MM.1S (cell line): ENCODE data around the gene PIBF1.

Source experiments
- DNase-seq: peaks from one replicate; pipeline ENCODE4 v3.0.0-alpha.2; 2015
- H2AFZ ChIP-seq: fragments of 300-600 bp; sonication (generic); 2 replicates; pipeline ENCODE4 v1.6.0; 2016; ENCODE audit warnings: antibody characterized with exemption, low read length
- H3F3A ChIP-seq: fragments of 300-600 bp; sonication (generic); 2 replicates; pipeline ENCODE4 v1.6.1; 2016; ENCODE audit warnings: mild to moderate bottlenecking, antibody characterized with exemption, low read length, moderate library complexity, mixed read lengths; ENCODE audit not compliant: insufficient read depth
- H3K27ac ChIP-seq: fragments of 300-600 bp; sonication (generic); 2 replicates; pipeline ENCODE4 v1.5.1; 2016; ENCODE audit warnings: mild to moderate bottlenecking, low read length
- H3K27me3 ChIP-seq: fragments of 300-600 bp; sonication (generic); replicated peaks from 2 replicates; pipeline ENCODE4 v1.6.0; 2016; ENCODE audit warnings: low read length; ENCODE audit not compliant: insufficient read depth
- H3K36me3 ChIP-seq: fragments of 300-600 bp; sonication (generic); replicated peaks from 2 replicates; pipeline ENCODE4 v1.6.1; 2016; ENCODE audit warnings: mild to moderate bottlenecking, low read length, mixed read lengths; ENCODE audit not compliant: insufficient read depth
- H3K4me1 ChIP-seq: fragments of 300-600 bp; sonication (generic); 2 replicates; pipeline ENCODE4 v1.6.1; 2016; ENCODE audit warnings: low read length, mixed read lengths
- H3K4me2 ChIP-seq: fragments of 300-600 bp; sonication (generic); 2 replicates; pipeline ENCODE4 v1.6.0; 2016; ENCODE audit warnings: low read depth, low read length
- H3K4me3 ChIP-seq: fragments of 300-600 bp; sonication (generic); 2 replicates; pipeline ENCODE4 v1.5.1; 2016; ENCODE audit warnings: low read length, mixed read lengths
- H3K79me2 ChIP-seq: fragments of 300-600 bp; sonication (generic); 2 replicates; pipeline ENCODE4 v1.6.1; 2016; ENCODE audit warnings: mixed run types, low read length, mixed read lengths
- H3K9ac ChIP-seq: fragments of 300-600 bp; sonication (generic); 2 replicates; pipeline ENCODE4 v1.6.1; 2016; ENCODE audit warnings: low read length, mixed read lengths
- H3K9me2 ChIP-seq: fragments of 300-600 bp; sonication (generic); replicated peaks from 2 replicates; pipeline ENCODE4 v1.6.1; 2016; ENCODE audit warnings: mild to moderate bottlenecking, low read length, mixed read lengths; ENCODE audit not compliant: insufficient read depth
- H3K9me3 ChIP-seq: fragments of 300-600 bp; sonication (generic); replicated peaks from 2 replicates; pipeline ENCODE4 v1.6.1; 2016; ENCODE audit warnings: mild to moderate bottlenecking, low read length, mixed read lengths; ENCODE audit not compliant: insufficient read depth
- H4K20me1 ChIP-seq: fragments of 300-600 bp; sonication (generic); 2 replicates; pipeline ENCODE4 v1.6.1; 2016; ENCODE audit warnings: mild to moderate bottlenecking, low read length, moderate library complexity, mixed read lengths; ENCODE audit not compliant: insufficient read depth
- EZH2 ChIP-seq: fragments of 300-600 bp; sonication (generic); optimal IDR thresholded peaks from 2 replicates; pipeline ENCODE3; 2017; ENCODE audit warnings: low read depth, mild to moderate bottlenecking, antibody characterized with exemption, low read length, mixed read lengths
- EZH2phosphoT487 ChIP-seq: fragments of 300-600 bp; sonication (generic); IDR thresholded peaks from 2 replicates; pipeline ENCODE4 v1.6.1; 2018; ENCODE audit warnings: antibody characterized with exemption, low read length
- TF ChIP-seq, protein P1 (sequence below): fragments of 300-600 bp; sonication (generic); IDR thresholded peaks from 2 replicates; pipeline ENCODE4 v1.5.1; 2016; ENCODE audit warnings: antibody characterized with exemption, low read length, mixed read lengths

PIBF1 gene

DNA sequence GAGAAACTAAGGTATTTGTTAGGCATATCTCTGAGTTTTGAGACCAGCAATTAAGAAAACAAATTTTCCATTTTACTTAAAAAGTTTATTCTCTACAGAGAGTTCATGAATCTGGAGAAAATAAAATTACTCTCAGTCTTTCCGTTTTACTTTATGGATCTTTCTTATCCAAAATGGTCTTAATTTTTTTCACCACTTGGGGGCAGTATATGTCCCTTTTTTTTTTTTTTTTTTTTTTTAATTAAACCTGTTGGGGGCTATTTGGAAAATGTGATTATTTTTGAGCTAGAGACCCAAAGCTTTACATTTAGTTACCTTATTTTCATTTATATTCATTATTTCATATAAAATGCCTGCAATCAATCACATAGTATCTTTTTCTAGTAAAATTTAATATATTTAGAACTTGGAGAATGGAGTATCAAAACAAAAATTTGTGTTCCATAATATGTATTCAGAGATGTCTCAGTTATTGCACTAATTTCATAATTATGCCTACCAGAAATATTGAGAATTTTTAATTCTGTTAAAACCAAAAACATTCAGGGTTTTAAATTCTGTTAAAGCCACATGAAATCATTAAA, 27.1 kb downstream of the PIBF1 start:
- H2AFZ ChIP-seq: no peak overlapping the region
- no peak overlapping the region for H3K4me3 ChIP-seq
- no peaks in the 10 kb centered on the region for H3K36me3 ChIP-seq
- no peaks in the 10 kb centered on the region for H3K9me2 ChIP-seq
- H3K27me3 ChIP-seq: no peaks in the 10 kb centered on the region
- peak; percentile 11 for DNase-seq
- no peaks in the 10 kb centered on the region for H3K79me2 ChIP-seq
- H4K20me1 ChIP-seq: no peaks in the 10 kb centered on the region
- no peak for TF ChIP-seq EZH2
- TF ChIP-seq, protein P1, sequence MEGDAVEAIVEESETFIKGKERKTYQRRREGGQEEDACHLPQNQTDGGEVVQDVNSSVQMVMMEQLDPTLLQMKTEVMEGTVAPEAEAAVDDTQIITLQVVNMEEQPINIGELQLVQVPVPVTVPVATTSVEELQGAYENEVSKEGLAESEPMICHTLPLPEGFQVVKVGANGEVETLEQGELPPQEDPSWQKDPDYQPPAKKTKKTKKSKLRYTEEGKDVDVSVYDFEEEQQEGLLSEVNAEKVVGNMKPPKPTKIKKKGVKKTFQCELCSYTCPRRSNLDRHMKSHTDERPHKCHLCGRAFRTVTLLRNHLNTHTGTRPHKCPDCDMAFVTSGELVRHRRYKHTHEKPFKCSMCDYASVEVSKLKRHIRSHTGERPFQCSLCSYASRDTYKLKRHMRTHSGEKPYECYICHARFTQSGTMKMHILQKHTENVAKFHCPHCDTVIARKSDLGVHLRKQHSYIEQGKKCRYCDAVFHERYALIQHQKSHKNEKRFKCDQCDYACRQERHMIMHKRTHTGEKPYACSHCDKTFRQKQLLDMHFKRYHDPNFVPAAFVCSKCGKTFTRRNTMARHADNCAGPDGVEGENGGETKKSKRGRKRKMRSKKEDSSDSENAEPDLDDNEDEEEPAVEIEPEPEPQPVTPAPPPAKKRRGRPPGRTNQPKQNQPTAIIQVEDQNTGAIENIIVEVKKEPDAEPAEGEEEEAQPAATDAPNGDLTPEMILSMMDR: peak; percentile 23; the same call in 1 of the 2 replicates
- no peaks in the 10 kb centered on the region for H3K9me3 ChIP-seq
- no peak overlapping the region for H3K9ac ChIP-seq
- no peak overlapping the region for H3K27ac ChIP-seq
- no peaks in the 10 kb centered on the region for H3F3A ChIP-seq
- no peak overlapping the region for H3K4me2 ChIP-seq
- H3K4me1 ChIP-seq: no peaks in the 10 kb centered on the region

DNA sequence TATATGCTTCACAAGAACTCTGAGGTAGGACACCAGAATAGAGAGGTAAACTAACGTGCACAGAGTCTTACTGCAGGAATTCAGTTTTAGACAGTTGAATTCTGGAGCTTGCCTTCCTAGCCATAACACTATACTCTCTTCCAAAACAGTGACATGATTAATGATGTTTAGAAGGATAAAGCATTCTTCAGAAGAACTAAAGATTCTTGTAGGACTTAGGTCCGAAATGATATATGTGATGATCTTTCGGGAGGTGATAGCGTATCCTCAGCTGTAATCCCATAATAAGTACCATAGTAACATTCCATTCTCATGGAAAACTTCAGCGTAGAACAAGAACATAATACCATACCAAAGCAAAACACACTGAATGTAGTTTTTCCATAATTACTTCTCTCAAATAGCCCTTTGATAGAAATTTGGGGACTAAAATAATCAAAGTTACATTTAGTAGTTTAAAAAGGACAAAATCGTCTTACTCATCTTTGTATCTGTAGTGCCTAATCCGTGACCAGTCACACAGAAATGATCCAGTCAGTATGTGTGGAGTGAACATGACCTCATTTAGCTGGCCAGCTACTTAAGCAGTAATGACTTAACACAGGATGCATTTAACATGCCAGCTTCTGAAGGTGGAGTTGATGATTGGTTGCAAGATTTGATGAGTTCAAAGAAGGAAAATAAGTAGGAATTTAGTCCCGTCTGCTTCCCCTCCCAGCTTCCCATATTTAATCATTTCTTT, 38.4 kb downstream of the PIBF1 start:
- Histone ChIP-seq H2AFZ (no peak overlapping the region), H3K4me2 (no peak overlapping the region), H3K36me3 (no peaks in the 10 kb centered on the region), H3K9ac (no peak overlapping the region), H3K9me2 (no peaks in the 10 kb centered on the region), H3F3A (no peaks in the 10 kb centered on the region), H3K79me2 (no peaks in the 10 kb centered on the region), H3K27ac (no peak overlapping the region), H3K9me3 (no peaks in the 10 kb centered on the region), H3K4me1 (no peaks in the 10 kb centered on the region), H3K27me3 (no peaks in the 10 kb centered on the region), H4K20me1 (no peaks in the 10 kb centered on the region), H3K4me3 (no peak overlapping the region)
- DNase-seq: no peak
- TF ChIP-seq EZH2phosphoT487: no peak
- TF ChIP-seq, protein P1: no peak
- no peak for TF ChIP-seq EZH2

DNA sequence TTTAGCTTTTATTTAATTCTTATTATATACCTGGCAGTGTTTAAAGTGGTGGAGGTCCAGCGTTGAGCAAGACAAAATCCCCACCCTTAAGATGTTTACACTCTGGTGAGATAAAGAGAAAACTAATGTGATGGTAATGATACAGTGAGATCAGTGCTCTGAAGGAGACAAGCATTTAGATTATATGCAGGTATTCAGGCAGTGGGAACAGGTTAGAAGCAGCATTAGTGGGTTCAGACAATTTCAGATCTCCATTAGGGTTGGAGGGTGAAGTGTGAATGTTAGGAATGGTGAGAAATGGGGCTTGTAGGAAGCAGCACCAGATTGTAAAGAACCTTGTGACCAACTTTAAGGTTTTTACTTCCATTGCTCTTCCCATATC, 39.0 kb downstream of the PIBF1 start:
- no peaks in the 10 kb centered on the region for H3F3A ChIP-seq
- no peaks in the 10 kb centered on the region for H3K36me3 ChIP-seq
- no peak overlapping the region for H3K27ac ChIP-seq
- no peaks in the 10 kb centered on the region for H3K9me2 ChIP-seq
- H3K79me2 ChIP-seq: no peaks in the 10 kb centered on the region
- TF ChIP-seq, protein P1: no peak
- TF ChIP-seq EZH2 (no peak), EZH2phosphoT487 (no peak)
- no peaks in the 10 kb centered on the region for H3K9me3 ChIP-seq
- no peak for DNase-seq
- no peaks in the 10 kb centered on the region for H4K20me1 ChIP-seq
- H2AFZ ChIP-seq: no peak overlapping the region
- no peaks in the 10 kb centered on the region for H3K4me1 ChIP-seq
- no peak overlapping the region for H3K9ac ChIP-seq
- no peak overlapping the region for H3K4me2 ChIP-seq
- no peaks in the 10 kb centered on the region for H3K27me3 ChIP-seq
- H3K4me3 ChIP-seq: no peak overlapping the region
